ENCODE results near the gene ABCC8.

ABCC8 gene

DNA sequence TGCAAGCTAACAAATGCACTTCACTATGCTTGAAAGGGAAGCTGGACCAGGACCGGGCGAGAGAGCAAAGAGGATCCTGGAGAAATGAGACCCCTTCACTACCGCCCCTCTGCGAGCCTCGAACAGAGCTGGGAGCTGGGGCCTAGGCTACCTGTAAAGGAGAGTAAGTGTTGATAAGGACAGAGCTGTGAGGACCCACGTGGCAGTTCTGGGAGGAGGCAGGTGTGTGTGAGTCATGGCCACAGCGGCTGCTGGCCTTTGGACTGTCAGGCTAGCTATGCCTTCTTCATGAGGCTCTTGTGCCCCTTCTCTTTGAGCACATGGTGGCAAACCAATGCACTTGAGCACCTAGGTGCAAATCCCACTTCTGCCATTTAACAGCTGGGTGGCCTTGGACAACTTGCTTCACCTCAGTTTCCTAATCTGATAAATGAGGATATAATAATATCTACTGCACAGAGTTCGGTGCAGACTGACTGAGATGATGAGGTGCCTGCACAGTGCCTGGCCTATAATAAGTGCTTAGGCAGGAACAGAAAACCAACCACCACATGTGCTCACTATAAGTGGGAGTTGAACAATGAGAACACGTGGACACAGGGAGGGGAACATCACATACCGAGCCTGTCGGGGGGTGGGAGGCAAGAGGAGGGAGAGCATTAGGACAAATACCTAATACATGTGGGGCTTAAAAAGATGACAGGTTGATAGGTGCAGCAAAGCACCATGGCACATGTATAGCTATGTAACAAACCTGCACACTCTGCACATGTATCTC lies 52.9 kb downstream of the ABCC8 start:
- DNase-seq, result no peak

GRCh38 chr11:17421781-17422180 lies 54.9 kb downstream of the ABCC8 start:
- DNase-seq, result no peak

DNA sequence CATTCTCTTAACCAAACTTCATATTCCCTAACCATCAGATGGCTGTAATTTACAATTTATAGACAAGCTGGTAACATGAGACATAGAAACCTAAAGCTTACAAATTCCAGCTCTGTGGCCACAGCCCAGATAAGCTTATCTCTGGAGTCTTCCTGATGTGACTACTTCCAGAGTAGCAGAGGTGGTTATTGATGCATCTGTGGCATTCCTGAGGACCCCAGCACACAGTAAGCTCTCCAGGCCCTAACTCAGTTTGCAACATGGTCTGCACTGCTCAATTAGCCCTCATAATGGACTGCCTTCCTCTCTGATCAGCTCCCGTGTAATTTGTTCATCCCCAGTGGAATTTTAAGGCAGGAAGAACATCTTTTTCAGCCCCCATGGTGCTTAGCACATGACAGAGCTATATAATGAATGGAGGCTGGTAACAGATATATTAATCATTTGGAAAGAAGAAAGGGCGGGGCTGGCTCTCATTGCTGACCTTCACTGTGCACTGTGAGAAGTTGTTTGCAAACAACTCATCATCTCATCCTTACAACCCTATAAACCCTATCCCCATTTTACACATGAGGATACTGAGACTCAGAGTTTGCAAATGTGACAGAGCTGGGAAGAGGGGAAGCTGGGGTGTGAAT lies 58.1 kb downstream of the ABCC8 start:
- no peak for DNase-seq

DNA sequence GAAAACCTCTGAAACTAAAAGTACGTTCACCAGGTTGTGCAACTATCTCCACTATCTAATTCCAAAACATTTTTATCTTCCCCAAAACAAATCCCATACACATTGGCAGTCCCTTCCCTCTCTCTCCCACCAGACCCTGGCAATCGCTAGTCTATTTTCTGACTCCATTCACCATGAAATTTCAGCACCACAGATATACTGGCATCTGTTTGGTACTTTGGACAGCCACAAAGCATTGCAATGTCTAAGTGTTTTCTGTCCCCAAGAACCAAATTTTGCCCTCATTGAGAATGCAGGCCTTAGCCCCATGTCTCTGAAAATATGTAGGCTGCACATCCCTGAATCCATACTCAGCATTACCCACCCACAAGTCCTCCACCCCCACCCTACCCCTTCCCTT lies 60.2 kb downstream of the ABCC8 start:
- DNase-seq, result no peak

- no peak for DNase-seq
Measured at GRCh38 chr11:17415523-17416104, 61.0 kb downstream of the ABCC8 start.

DNA sequence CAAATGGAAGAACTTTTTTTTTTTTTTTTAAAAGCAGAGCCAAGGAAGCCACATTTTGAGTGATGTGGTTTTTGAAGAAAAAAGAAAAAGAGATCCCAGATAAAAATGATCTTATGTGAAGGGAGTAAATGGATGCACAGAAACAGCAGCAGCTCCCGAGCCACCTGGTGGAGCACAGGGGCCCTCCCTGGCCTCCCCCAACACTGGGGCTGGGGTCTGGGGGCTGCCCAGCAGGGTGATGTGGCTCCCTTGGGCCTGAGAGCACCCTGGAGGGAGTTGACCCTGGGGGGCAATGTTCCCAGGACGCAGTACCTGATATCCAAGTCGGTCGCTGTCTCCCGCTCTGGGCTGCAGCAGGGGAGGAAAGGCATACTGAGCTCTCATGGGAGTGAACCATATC lies 61.7 kb downstream of the ABCC8 start:
- no peak for DNase-seq

GRCh38 chr11:17414317-17414737 lies 62.3 kb downstream of the ABCC8 start:
- DNase-seq, result no peak

- DNase-seq, result no peak
Measured at GRCh38 chr11:17413414-17414316, 63.0 kb downstream of the ABCC8 start.

GRCh38 chr11:17412488-17413180 lies 64.0 kb downstream of the ABCC8 start:
- no peak for DNase-seq

DNA sequence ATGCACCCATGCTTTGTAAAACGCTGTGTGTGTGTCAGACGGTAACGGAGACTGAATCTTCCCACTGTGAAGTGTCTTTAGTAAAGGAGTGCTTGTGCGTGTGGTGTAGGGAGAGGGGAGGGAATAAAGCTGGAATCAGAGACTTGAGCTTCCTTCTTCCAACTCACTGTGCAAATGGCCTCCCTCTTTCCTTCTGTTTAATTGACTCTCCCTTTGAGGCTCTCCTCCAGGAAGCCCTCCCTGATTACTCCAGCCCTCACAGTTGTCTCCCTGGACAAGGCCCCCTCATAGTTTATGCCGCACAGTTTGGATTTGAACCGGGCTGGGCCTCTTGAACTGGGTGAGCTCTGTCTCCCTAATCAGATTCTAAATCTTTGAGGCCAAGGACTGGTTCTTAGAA lies 65.2 kb downstream of the ABCC8 start:
- no peak for DNase-seq

GRCh38 chr11:17410606-17411379 lies 65.9 kb downstream of the ABCC8 start:
- no peak for DNase-seq

DNA sequence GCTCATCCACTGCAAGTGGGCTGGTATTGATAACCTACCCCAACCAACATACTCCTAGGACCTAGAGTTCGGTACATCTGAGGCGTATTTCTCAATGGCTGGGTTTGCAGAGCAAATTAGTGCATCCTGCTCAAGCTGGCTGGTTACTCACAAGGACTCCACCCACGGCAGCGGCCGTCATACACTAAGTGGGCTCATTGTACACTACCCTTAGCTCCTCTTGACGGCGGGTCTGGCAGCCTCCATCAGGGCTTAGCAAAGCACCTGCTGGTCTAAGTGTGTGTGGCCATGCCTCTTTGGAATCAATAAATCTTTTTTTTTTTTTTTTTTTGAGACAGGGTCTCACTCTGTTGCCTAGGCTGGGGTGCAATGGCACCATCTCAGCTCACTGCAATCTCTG lies 68.0 kb downstream of the ABCC8 start:
- no peak for DNase-seq

DNA sequence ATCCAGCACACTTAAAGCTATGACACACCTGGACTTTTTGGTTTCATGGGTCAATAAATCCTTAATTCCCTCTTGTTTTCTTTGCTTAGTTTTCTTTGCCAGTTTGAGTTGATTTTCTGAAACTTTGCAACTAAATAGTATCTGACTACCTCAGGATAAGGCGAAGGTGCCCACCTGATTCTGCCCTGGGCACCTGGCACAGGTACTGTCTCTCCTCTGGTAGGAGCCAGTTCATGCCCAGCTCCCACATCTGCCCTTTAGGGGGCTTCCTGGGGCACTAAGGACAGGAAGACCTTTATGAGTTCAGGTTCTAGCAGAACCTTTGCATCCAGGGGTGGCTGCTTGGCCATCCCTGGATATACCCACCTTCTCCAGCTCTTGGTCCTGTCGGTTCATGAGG lies 68.6 kb downstream of the ABCC8 start:
- DNase-seq, result no peak

DNA sequence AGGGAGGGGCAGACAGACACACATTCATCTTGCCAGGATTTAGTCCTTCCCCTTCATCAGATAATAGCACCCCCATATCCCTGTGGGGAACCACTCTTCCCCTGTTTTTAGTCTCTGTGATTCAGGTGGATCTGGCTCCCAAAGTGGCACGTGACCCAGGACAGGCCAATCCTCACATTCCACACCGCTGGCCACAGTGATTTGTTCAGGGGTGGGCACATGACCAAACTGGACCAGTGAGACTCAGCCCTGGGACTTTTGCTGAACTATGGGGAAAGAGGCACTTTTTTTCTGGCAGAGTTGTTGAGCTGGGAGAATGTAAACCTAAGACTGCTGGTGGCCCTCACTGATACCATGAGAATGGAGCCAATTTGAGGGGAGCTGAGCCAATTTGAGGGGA lies 69.1 kb downstream of the ABCC8 start:
- DNase-seq, result no peak

DNA sequence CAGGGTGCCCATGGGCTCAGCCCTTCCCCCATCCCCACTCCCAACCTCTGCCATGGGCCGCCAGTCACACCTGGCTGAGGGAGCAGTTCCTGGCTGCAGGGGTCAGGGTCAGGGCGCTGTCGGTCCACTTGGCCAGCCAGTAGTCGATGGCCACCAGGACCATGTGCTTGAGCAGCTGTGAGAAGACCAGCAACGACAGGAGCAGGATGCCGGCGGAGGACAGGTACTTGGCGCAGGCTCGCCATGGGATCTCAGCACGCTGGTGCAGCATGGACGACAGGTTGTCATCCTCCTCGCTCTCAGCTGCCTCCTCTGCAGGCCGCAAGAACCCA lies 69.9 kb downstream of the ABCC8 start:
- no peak for DNase-seq

- DNase-seq, result no peak
Measured at GRCh38 chr11:17406082-17406817, 70.4 kb downstream of the ABCC8 start.

- DNase-seq, result no peak
Measured at GRCh38 chr11:17405232-17406005, 71.2 kb downstream of the ABCC8 start.

- no peak for DNase-seq
Measured at GRCh38 chr11:17403980-17404759, 72.5 kb downstream of the ABCC8 start.

- no peak for DNase-seq
Measured at GRCh38 chr11:17402486-17402885, 74.2 kb downstream of the ABCC8 start.

- no peak for DNase-seq
Measured at GRCh38 chr11:17401841-17402240, 74.8 kb downstream of the ABCC8 start.

All from CD4-positive, alpha-beta T cell treated with Interleukin-6 for 4 hours (primary cell).